Measurements from ENCODE around the gene HLA-DMA. TPM values are rescaled to one million over a fixed set of nuclear protein-coding genes. Genes with fewer than 3 reads are reported as not detected.

The HLA-DMA gene
- total RNA-seq, 2 donors from 2014 or later: 19.4 to 20.2 TPM

DNA sequence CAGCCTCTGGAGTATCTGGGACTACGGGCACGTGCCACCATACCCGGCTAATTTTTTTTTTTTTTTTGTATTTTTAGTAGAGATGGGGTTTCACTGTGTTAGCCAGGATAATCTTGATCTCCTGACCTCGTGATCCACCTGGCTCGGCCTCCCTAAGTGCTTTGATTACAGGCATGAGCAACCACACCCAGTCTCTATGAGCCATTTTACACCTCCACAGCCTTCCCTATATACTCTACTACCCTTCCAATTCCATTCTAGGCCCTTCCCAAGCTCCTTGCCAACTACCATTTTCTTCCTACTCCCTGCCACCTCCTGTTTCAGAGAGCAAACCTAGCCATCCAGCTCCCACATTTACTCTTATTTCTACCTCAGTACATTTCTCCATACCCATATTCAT is 7.7 kb upstream of the HLA-DMA start:
- DNase-seq (no peak), ATAC-seq (replicated peaks in 1 of 2) (no peak)
- Mint-ChIP-seq H3K4me3 (no peak overlapping the region), H3K9me3 (no peaks in the 10 kb centered on the region), H3K27me3 (ENCODE audit: low read depth) (no peaks in the 10 kb centered on the region), H3K4me1 (ENCODE audit: low read depth) (peaks cover 38% of the 10 kb centered on the region), H3K36me3 (ENCODE audit: insufficient read depth in 2 of 2) (peaks cover 2 to 5% of the 10 kb centered on the region in 2 donors), H3K27ac (no peak overlapping the region)

DNA sequence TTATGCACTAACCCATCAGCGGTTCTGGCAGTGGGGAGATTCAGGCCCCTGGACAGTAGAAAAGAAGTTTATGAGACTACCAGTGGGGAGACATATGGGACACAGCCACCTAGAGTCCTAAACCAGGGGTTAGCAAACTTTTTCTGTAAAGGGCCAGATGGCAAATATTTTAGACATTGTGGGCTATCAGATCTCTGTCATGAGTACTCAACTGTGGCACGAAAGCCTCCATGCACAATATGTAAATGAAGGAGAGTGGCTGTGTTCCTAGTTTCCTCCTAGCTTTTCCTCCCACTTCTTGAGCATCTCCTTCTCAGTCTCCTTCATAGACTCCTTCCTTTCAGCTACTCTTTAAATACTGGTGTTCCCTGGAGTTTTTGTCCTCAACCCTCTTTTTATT is 3.3 kb upstream of the HLA-DMA start:
- DNase-seq (no peak), ATAC-seq (replicated peaks in 1 of 2) (no peak)
- H3K36me3 Mint-ChIP-seq (ENCODE audit: insufficient read depth in 2 of 2): peaks cover 0 to 1% of the 10 kb centered on the region in 2 donors
- H3K9me3 Mint-ChIP-seq: no peaks in the 10 kb centered on the region
- peaks cover 42% of the 10 kb centered on the region for H3K4me1 Mint-ChIP-seq (ENCODE audit: low read depth)
- H3K27me3 Mint-ChIP-seq (ENCODE audit: low read depth): no peaks in the 10 kb centered on the region
- no peak overlapping the region for H3K27ac Mint-ChIP-seq
- H3K4me3 Mint-ChIP-seq: no peak overlapping the region

DNA sequence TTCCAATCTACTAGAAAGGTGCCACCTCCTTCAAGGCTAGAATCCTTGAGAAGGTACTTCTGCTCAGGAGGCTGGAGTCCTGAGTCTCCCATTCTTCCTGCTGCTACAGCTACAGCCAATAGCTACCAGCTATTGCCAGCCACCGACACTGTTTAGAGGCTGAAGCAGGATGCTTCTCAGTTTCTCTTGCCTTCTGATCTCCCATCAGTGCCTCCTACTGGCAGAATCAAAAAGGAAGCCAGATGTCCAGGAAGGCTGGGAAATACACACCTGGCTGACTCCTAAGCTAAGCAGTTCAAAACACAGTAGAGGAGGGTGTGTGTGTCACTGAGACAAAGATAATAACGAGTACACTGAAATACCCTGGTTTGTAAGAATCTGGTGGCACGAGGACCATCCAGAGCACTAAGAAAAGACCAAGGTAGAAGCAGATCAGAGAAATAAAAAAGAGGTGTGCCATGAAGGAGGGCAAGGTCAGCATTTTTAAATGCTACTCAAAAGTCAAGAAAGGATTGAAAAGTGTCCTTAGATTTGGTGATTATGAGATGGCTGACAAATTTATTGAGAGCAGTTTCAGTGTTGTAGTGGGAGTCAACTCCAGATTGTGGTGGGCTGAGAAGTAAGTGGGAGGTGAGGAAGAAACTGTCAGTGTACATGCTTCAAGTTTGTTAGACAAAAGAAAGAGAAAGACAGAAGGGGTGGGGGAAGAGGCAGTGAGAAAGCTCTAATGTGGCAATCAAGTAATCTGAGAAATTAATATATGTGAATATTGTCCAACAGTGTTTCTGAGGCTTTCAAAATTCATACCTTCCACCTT is 2.3 kb upstream of the HLA-DMA start:
- Mint-ChIP-seq H3K36me3 (ENCODE audit: insufficient read depth in 2 of 2) (no peaks in the 10 kb centered on the region), H3K27ac (no peak overlapping the region), H3K9me3 (no peaks in the 10 kb centered on the region), H3K27me3 (ENCODE audit: low read depth) (no peaks in the 10 kb centered on the region), H3K4me3 (peak overlapping the region; percentile 25 to 54), H3K4me1 (ENCODE audit: low read depth) (peaks cover 45% of the 10 kb centered on the region)
- ATAC-seq (replicated peaks in 1 of 2): peak; percentile 16 to 19
- peak; percentile 43 to 45 for DNase-seq

DNA sequence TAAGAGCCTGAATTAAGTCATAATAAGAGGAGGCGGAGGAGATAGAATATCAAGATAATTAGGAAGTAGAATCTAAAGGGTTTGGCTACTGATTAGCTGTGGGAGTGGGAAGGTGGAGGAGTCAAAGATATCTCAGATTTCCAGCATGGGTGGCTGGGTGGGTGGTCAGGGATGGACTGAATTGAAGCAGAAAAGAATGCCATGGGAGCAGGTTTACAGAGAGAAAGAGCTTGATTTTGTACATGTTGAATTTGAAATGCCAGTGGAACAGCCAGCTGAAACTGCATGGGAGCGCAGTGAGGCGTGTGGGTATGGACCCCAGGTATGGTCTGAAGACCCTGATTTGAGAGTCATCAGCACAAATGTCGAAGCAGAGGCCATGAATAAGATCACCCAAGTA is 1.4 kb upstream of the HLA-DMA start:
- H3K9me3 Mint-ChIP-seq: no peaks in the 10 kb centered on the region
- peak overlapping the region; percentile 17 to 23 for H3K4me3 Mint-ChIP-seq
- no peaks in the 10 kb centered on the region for H3K27me3 Mint-ChIP-seq (ENCODE audit: low read depth)
- ATAC-seq (replicated peaks in 1 of 2) (no peak), DNase-seq (no peak)
- H3K36me3 Mint-ChIP-seq (ENCODE audit: insufficient read depth in 2 of 2): no peaks in the 10 kb centered on the region
- peaks cover 53% of the 10 kb centered on the region for H3K4me1 Mint-ChIP-seq (ENCODE audit: low read depth)
- no peak overlapping the region for H3K27ac Mint-ChIP-seq

DNA sequence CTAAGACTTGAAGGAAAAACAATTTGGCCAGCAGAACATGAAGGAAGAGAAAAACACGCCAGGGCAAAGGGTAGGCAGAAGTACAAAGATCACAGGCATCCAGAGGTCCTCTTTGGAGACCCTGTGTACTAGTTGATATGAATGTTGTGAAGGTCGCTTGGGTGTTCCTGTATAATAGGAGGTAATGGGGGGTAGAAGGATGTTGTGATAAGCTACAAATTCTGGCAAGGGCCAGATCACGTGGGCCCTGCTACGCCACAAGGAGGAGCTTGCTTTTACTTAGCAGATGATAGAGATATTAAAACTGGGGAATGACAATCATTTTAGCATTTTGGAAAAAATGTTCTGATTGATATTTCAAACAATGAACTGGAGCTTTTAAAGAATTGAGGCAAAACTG is 878 bp upstream of the HLA-DMA start:
- Mint-ChIP-seq H3K36me3 (ENCODE audit: insufficient read depth in 2 of 2) (no peaks in the 10 kb centered on the region), H3K4me3 (peak overlapping the region in 1 of 2 donors; percentile 17), H3K4me1 (ENCODE audit: low read depth) (peaks cover 53% of the 10 kb centered on the region), H3K27ac (no peak overlapping the region), H3K27me3 (ENCODE audit: low read depth) (no peaks in the 10 kb centered on the region), H3K9me3 (no peaks in the 10 kb centered on the region)
- ATAC-seq (replicated peaks in 1 of 2): no peak
- DNase-seq: no peak

DNA sequence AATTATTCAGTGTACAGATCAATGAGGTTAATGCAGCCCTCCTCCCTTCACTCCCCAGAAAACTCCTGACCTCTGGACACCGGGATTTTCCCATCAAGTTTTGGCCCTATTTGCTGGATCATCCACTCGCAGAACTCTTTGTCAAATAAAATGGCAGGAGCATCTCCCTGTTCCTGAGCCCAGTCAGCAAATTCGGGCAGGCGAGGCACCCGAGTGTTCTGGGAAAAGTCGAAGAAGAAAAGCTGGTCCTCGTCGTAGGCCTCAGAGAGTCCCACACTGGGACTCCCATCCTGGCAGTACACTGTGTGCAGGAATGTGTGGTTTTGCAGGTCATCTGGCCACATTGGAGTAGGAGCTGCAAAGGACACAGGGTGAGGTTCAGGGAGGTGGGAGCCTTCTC is 2.4 kb downstream of the HLA-DMA start:
- Mint-ChIP-seq H3K36me3 (ENCODE audit: insufficient read depth in 2 of 2) (no peaks in the 10 kb centered on the region), H3K4me3 (no peak overlapping the region), H3K9me3 (peaks cover 0 to 1% of the 10 kb centered on the region in 2 donors), H3K27ac (no peak overlapping the region), H3K4me1 (ENCODE audit: low read depth) (peaks cover 61% of the 10 kb centered on the region), H3K27me3 (ENCODE audit: low read depth) (no peaks in the 10 kb centered on the region)
- ATAC-seq (replicated peaks in 1 of 2): no peak
- DNase-seq: no peak

DNA sequence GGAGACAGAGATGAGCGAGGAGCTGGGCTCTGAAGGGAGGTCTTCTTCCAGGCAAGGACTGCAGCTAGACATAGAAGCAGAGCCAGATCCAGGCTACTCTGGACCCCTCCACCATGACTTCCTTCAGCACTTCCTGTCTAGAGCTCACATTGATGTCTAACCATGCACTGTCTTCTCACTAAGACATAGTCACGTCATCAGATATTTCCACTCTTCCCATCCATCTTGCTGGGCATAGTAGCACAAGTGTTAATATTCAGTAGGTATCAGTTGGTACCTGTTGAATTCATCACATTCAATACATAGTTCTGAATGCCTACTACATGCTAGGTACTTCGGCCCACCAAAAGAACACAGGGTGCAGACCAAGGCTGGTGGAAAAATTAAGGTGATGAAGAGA is 2.9 kb downstream of the HLA-DMA start:
- peaks cover 0 to 1% of the 10 kb centered on the region in 2 donors for H3K9me3 Mint-ChIP-seq
- no peak overlapping the region for H3K4me3 Mint-ChIP-seq
- no peak overlapping the region for H3K27ac Mint-ChIP-seq
- ATAC-seq (replicated peaks in 1 of 2) (no peak), DNase-seq (no peak)
- H3K36me3 Mint-ChIP-seq (ENCODE audit: insufficient read depth in 2 of 2): peaks cover 0 to 2% of the 10 kb centered on the region in 2 donors
- no peaks in the 10 kb centered on the region for H3K27me3 Mint-ChIP-seq (ENCODE audit: low read depth)
- peaks cover 61% of the 10 kb centered on the region for H3K4me1 Mint-ChIP-seq (ENCODE audit: low read depth)

DNA sequence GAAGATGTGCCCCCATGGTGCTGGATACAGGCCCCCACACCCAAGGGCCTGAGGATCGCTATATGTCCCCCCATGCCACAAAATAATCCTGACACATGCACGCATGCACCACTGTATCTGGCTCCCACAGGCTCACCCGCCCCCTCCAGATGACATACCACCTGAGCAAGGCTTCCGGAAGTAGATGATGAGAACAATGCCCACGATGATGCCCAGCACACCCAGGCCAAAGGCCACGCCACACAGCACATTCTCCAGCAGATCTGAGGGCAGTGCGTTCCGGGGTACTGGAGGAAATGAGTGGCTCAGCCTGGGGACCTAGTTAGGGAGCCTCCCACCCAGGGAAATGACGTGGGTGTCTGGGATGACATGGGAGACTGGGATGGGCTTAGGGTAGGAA is 3.8 kb downstream of the HLA-DMA start:
- DNase-seq: no peak
- no peak for ATAC-seq (replicated peaks in 1 of 2)
- peaks cover 0 to 1% of the 10 kb centered on the region in 2 donors for H3K9me3 Mint-ChIP-seq
- peaks cover 0 to 2% of the 10 kb centered on the region in 2 donors for H3K36me3 Mint-ChIP-seq (ENCODE audit: insufficient read depth in 2 of 2)
- no peak overlapping the region for H3K27ac Mint-ChIP-seq
- H3K4me3 Mint-ChIP-seq: no peak overlapping the region
- peaks cover 61% of the 10 kb centered on the region for H3K4me1 Mint-ChIP-seq (ENCODE audit: low read depth)
- H3K27me3 Mint-ChIP-seq (ENCODE audit: low read depth): no peaks in the 10 kb centered on the region

DNA sequence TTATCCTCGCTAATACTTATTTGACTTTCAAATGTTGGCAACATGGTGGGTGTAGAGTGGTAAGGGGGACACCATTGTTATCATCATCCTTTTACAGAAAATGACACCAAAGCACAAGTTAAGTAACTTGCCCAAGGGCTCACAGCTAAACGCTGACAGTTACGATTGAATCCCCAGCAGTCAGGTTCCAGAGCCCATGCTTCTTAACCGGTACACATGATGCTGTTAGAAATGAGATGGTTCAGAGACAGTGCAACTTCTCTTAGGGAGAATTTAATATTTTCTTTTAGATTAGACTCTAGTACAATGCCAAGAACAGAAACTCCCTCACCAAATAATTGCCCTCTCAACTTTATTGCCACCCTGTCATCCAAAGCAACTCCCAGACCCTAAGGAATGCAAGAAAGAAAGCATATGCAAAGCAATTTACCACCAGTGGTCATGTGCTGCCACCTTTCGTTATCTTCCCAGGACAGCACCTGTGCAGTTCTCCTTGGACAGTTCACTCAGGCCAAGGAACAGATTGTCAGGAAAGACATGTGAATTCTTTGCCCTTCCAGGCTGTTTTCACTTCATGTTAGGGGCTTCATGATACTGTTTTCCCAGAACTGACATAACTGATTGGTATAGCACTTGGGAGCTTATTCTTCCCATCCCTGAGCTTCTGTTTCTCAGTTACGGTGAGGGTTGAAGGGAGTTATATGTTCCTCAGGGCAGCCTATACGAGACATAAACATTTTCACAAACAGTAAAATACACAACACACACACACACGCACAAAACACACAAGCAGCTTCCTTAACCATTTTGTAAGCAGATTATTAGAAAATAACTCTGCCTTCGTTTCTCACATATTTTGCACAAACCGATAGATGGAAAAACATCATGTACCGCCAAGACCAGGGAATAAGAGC is 5.1 kb downstream of the HLA-DMA start:
- no peak overlapping the region for H3K27ac Mint-ChIP-seq

DNA sequence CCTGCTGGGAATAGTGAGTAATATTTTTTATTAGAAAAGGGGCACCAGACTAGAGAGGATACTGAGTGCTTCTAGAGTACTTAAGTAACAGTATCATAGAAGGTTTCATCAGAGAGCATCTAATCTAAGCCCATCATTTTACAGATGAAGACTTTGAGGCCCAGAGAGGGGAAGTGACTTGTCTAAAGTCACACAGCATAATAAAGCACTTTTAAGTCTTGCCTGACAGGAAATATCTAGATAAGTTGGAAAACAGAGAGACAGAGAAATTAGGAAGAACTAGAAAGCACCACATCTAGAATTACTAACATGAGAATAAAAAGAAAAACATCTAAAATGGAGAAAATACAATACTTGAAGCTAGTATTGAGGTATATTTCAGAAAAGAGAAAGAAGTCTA is 6.0 kb downstream of the HLA-DMA start:
- no peak overlapping the region for H3K27ac Mint-ChIP-seq
- peaks cover 61% of the 10 kb centered on the region for H3K4me1 Mint-ChIP-seq (ENCODE audit: low read depth)
- H3K4me3 Mint-ChIP-seq: no peak overlapping the region
- no peak for ATAC-seq (replicated peaks in 1 of 2)
- DNase-seq: no peak
- H3K9me3 Mint-ChIP-seq: peaks cover 0 to 1% of the 10 kb centered on the region in 2 donors
- no peaks in the 10 kb centered on the region for H3K27me3 Mint-ChIP-seq (ENCODE audit: low read depth)
- H3K36me3 Mint-ChIP-seq (ENCODE audit: insufficient read depth in 2 of 2): peaks cover 0 to 2% of the 10 kb centered on the region in 2 donors

More for the DNA sequence above, 5.1 kb downstream of the HLA-DMA start:
- peaks cover 0 to 2% of the 10 kb centered on the region in 2 donors for H3K36me3 Mint-ChIP-seq (ENCODE audit: insufficient read depth in 2 of 2)
- ATAC-seq (replicated peaks in 1 of 2) (no peak), DNase-seq (peak; percentile 23 to 41)
- H3K4me3 Mint-ChIP-seq: no peak overlapping the region
- H3K4me1 Mint-ChIP-seq (ENCODE audit: low read depth): peaks cover 61% of the 10 kb centered on the region
- H3K9me3 Mint-ChIP-seq: peaks cover 0 to 1% of the 10 kb centered on the region in 2 donors
- H3K27me3 Mint-ChIP-seq (ENCODE audit: low read depth): no peaks in the 10 kb centered on the region

DNA sequence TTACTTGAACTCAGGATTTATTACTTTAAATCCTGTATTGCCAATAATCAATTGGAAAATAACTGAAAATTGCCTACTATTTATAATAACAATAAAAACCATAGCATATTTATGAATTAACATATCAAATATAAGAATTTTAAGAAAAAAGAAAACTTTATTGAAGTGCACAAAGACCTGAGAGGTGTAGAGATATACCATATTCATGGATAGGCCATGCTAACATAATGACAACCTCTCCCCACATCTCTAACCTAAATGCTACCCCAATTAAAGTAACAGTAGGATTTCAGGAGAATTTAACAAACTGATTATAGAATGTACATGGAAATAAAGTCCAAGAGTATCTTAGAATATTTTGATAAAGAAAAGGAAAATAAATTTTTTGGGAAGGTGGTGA is 6.9 kb downstream of the HLA-DMA start:
- Mint-ChIP-seq H3K27ac (no peak overlapping the region), H3K27me3 (ENCODE audit: low read depth) (no peaks in the 10 kb centered on the region), H3K9me3 (peaks cover 0 to 1% of the 10 kb centered on the region in 2 donors), H3K4me3 (peak overlapping the region in 1 of 2 donors; percentile 11), H3K4me1 (ENCODE audit: low read depth) (peaks cover 71% of the 10 kb centered on the region), H3K36me3 (ENCODE audit: insufficient read depth in 2 of 2) (peaks cover 0 to 2% of the 10 kb centered on the region in 2 donors)
- ATAC-seq (replicated peaks in 1 of 2): no peak
- no peak for DNase-seq

DNA sequence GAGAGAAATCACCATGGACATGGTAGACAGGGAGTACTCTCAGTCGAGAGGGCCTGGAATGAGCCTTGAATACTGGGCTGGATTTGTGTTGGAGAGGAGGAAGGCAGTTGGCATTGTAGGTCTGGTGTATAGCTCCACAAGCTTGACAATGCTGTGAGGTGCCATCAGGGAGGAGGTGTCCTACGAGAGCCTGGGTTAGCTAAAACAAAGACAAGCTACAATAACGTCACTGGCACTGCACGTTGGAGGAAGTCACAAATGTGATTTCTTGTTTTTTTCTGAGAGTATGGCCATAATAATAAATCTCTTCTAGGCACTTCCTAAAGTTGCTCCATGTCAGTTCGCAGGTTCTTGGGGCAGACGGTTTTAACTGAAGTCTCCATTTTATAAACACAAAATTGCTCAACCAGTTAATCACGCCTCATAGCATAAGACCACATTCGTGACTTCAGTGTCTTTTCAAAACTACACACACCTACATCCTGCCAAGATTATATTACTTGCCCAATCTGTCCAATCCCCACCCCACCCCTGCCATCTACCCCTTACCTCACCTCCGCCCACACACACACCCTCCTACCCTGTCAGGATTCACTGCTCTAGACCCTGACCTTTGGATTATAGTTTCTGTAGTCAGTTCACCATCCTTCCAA is 7.7 kb downstream of the HLA-DMA start:
- DNase-seq: peak; percentile 39 to 62
- peaks cover 0 to 1% of the 10 kb centered on the region in 2 donors for H3K9me3 Mint-ChIP-seq
- peak overlapping the region; percentile 87 to 90 for H3K4me3 Mint-ChIP-seq
- peak; percentile 11 to 28 for ATAC-seq (replicated peaks in 1 of 2)
- peak overlapping the region; percentile 86 for H3K27ac Mint-ChIP-seq
- H3K27me3 Mint-ChIP-seq (ENCODE audit: low read depth): no peaks in the 10 kb centered on the region
- H3K36me3 Mint-ChIP-seq (ENCODE audit: insufficient read depth in 2 of 2): peaks cover 0 to 2% of the 10 kb centered on the region in 2 donors
- H3K4me1 Mint-ChIP-seq (ENCODE audit: low read depth): peaks cover 73% of the 10 kb centered on the region
